ENCODE data around the gene PTN. TPM values are rescaled to one million over a fixed set of nuclear protein-coding genes. Genes with fewer than 3 reads are reported as not detected.
"Not testable (repeated sequence)": the region's sequence is repeated elsewhere in the genome, so short reads cannot be mapped to it uniquely, and the experiment has no call there.

Gene PTN
- total RNA-seq, 3 donors from 2014 or later: 0.48 to 343 (median 51.1) TPM

GRCh38 chr7:137241655-137242360, 101.7 kb downstream of the PTN start:
- H3K4me3 ChIP-seq: no peak overlapping the region
- H3K27ac ChIP-seq: no peak overlapping the region
- intact Hi-C loops (cut with DNase I; ENCODE audit: low total_unique reads): no loop called here
- H3K4me1 ChIP-seq: no peaks in the 10 kb centered on the region
- H3K9me3 ChIP-seq: no peaks in the 10 kb centered on the region
- H3K36me3 ChIP-seq: no peaks in the 10 kb centered on the region
- TF ChIP-seq CTCF (IDR thresholded peaks at IDR 0.05) (no peak), POLR2AphosphoS5 (IDR thresholded peaks at IDR 0.05) (no peak), POLR2A (IDR thresholded peaks at IDR 0.05) (no peak)
- H3K27me3 ChIP-seq: no peaks in the 10 kb centered on the region
- no peak for DNase-seq (ENCODE audit: low spot score in 2 of 2)

- H3K4me3 ChIP-seq; H3K4me1 ChIP-seq; H3K9me3 ChIP-seq; DNase-seq (ENCODE audit: low spot score in 2 of 2); H3K27me3 ChIP-seq; H3K27ac ChIP-seq; intact Hi-C loops (cut with DNase I; ENCODE audit: low total_unique reads); H3K36me3 ChIP-seq: not testable (repeated sequence)
These were observed 104.3 kb downstream of the PTN start for GRCh38 chr7:137239186-137239585.

- H3K4me3 ChIP-seq: no peak overlapping the region
- TF ChIP-seq POLR2AphosphoS5 (IDR thresholded peaks at IDR 0.05) (no peak), CTCF (IDR thresholded peaks at IDR 0.05) (no peak), POLR2A (IDR thresholded peaks at IDR 0.05) (no peak)
- no peaks in the 10 kb centered on the region for H3K4me1 ChIP-seq
- intact Hi-C loops (cut with DNase I; ENCODE audit: low total_unique reads): no loop called here
- H3K27ac ChIP-seq: no peak overlapping the region
- DNase-seq (ENCODE audit: low spot score in 2 of 2): no peak
- H3K27me3 ChIP-seq: no peaks in the 10 kb centered on the region
- no peaks in the 10 kb centered on the region for H3K36me3 ChIP-seq
- no peaks in the 10 kb centered on the region for H3K9me3 ChIP-seq
These were observed 108.1 kb downstream of the PTN start for GRCh38 chr7:137235434-137235833.

GRCh38 chr7:137231167-137231566, 112.4 kb downstream of the PTN start:
- intact Hi-C loops (cut with DNase I; ENCODE audit: low total_unique reads): no loop called here
- no peaks in the 10 kb centered on the region for H3K9me3 ChIP-seq
- H3K4me1 ChIP-seq: no peaks in the 10 kb centered on the region
- no peak overlapping the region for H3K27ac ChIP-seq
- no peak for DNase-seq (ENCODE audit: low spot score in 2 of 2)
- no peak for TF ChIP-seq CTCF (IDR thresholded peaks at IDR 0.05)
- no peak for TF ChIP-seq POLR2AphosphoS5 (IDR thresholded peaks at IDR 0.05)
- no peak for TF ChIP-seq POLR2A (IDR thresholded peaks at IDR 0.05)
- no peak overlapping the region for H3K4me3 ChIP-seq
- H3K27me3 ChIP-seq: no peaks in the 10 kb centered on the region
- no peaks in the 10 kb centered on the region for H3K36me3 ChIP-seq

GRCh38 chr7:137221467-137221866, 122.1 kb downstream of the PTN start:
- intact Hi-C loops (cut with DNase I; ENCODE audit: low total_unique reads): no loop called here
- Histone ChIP-seq H3K36me3 (no peaks in the 10 kb centered on the region), H3K27me3 (no peaks in the 10 kb centered on the region), H3K4me1 (no peaks in the 10 kb centered on the region), H3K4me3 (no peak overlapping the region), H3K9me3 (no peaks in the 10 kb centered on the region), H3K27ac (no peak overlapping the region)
- DNase-seq (ENCODE audit: low spot score in 2 of 2): no peak
- TF ChIP-seq CTCF (IDR thresholded peaks at IDR 0.05) (no peak), POLR2AphosphoS5 (IDR thresholded peaks at IDR 0.05) (no peak), POLR2A (IDR thresholded peaks at IDR 0.05) (no peak)

Measured in breast epithelium (tissue), 4 donors.